ENCODE data around the gene HOXD9.

DNA sequence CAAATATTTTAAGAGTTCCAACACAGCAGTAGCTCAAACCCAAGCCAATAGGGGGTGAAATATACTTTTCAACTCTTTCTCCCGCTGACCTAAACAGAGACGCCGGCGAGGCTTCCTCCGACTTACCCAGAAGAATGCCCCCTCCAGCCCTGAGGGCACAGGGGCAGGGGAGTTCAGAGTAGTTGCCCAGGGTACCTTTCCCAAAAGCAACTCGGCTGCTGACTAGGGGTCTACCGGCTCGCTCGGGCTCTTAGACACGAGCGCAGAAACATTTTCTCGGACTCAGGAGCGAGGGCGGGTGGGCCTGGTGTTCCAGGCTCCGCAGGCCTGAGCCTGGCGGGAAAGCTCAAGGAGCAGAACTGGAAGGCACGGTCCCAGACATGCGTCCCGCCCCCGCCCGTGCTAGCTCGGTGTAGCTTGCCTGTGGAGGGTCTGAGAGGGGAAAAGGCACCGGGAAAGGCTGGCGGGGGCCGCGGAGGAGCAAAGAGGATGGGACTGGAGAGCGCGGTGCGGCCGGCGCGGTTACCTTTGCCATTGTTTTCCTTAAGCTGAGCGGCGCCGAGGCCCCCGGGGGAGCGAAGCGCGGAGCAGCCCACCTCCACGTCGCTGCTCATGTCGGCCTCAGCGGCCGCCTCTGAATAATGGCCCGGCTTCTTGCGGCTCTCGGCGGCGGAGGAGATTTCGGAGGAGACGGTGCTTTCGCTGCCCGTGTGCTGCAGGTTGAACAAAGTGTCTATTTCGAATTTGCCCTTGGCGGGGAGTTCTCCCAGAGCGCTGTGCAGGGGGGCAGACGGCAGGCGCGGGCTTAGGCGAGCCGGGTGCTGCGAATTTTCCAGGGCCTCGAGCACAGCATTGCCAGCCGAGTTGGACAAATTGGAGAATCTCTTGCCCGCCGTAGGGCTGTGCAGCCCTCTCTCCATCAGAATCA lies 39.4 kb upstream of the HOXD9 start:
- TF ChIP-seq, protein P1, sequence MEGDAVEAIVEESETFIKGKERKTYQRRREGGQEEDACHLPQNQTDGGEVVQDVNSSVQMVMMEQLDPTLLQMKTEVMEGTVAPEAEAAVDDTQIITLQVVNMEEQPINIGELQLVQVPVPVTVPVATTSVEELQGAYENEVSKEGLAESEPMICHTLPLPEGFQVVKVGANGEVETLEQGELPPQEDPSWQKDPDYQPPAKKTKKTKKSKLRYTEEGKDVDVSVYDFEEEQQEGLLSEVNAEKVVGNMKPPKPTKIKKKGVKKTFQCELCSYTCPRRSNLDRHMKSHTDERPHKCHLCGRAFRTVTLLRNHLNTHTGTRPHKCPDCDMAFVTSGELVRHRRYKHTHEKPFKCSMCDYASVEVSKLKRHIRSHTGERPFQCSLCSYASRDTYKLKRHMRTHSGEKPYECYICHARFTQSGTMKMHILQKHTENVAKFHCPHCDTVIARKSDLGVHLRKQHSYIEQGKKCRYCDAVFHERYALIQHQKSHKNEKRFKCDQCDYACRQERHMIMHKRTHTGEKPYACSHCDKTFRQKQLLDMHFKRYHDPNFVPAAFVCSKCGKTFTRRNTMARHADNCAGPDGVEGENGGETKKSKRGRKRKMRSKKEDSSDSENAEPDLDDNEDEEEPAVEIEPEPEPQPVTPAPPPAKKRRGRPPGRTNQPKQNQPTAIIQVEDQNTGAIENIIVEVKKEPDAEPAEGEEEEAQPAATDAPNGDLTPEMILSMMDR (IDR thresholded peaks at IDR 0.05): no peak
- TF ChIP-seq POLR2A (IDR thresholded peaks at IDR 0.05): no peak
